Right atrium auricular region (tissue), 2 donors: ENCODE measurements around the gene KCNMB2. TPM values are rescaled to one million over a fixed set of nuclear protein-coding genes. Genes with fewer than 3 reads are reported as not detected.

Source experiments
- DNase-seq: peaks from one replicate; pipeline ENCODE4 v3.0.0-alpha.2; 2019; ENCODE audit warnings: low spot score
- H3K27ac ChIP-seq, 2 donors: fragments of 200-600 bp; sonication (generic); 1 replicate in 1 of 2; 2 replicates in 1 of 2; pipeline ENCODE4 v1.5.1; 2016 to 2019
- H3K27me3 ChIP-seq, 2 donors: fragments of 200-600 bp; sonication (generic); one replicate each; pipeline versions ENCODE4 v1.5.1 to v1.6.0; 2017 to 2019
- H3K36me3 ChIP-seq: fragments of 200-600 bp; sonication (generic); one replicate; pipeline ENCODE4 v1.5.1; 2016
- H3K4me1 ChIP-seq, 2 donors: fragments of 200-600 bp; sonication (generic); one replicate each; pipeline versions ENCODE4 v1.5.1 to v1.6.0; 2017 to 2019
- H3K4me3 ChIP-seq, 2 donors: fragments of 200-600 bp; sonication (generic); 1 replicate in 1 of 2; 2 replicates in 1 of 2; pipeline ENCODE4 v1.5.1; 2017 to 2019; ENCODE audit warnings: mild to moderate bottlenecking in 1 of 2, moderate library complexity in 1 of 2
- H3K9me3 ChIP-seq, 2 donors: fragments of 200-600 bp; sonication (generic); one replicate each; pipeline ENCODE4 v1.5.1; 2019
- CTCF ChIP-seq, 2 donors: fragments of 200-600 bp; sonication (generic); IDR thresholded peaks; one replicate each; pipeline ENCODE4 v1.5.1; 2019; ENCODE audit warnings: antibody characterized with exemption in 2 of 2
- total RNA-seq, 2 donors: library from RNA; depleted of rRNA; stranded (reverse); fragments of >200 nt; gene quantifications; one replicate each; pipeline ENCODE4 v1.1.0, GENCODE V29; 2016

KCNMB2 gene
- total RNA-seq, 2 donors from 2014 or later, result 2.8 to 18.2 TPM

DNA sequence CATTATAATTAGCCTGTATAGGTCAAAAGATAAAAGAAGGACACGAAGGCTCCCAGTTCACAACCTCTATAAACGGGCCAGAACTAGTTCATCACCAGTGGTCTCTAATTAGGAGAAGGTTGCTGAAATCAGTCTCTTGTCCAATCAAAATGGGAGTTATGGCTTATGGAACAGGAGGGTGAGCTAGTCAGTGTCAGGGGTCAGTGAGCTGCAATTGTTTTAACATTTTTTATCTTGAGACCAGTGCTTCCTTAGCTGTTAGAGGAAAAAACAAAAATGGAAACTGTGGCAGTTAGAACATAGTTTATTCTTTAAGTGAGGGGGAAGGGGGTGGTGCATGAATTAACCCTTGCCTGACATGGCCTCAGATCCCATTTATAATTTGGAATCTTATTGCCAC, 141.7 kb downstream of the KCNMB2 start:
- no peaks in the 10 kb centered on the region for H3K9me3 ChIP-seq
- H3K36me3 ChIP-seq, result no peaks in the 10 kb centered on the region
- peaks cover 0 to 17% of the 10 kb centered on the region in 2 donors for H3K4me1 ChIP-seq
- no peak overlapping the region for H3K4me3 ChIP-seq
- DNase-seq, result no peak
- peak overlapping the region in 1 of 2 donors; percentile 41 for H3K27ac ChIP-seq
- TF ChIP-seq CTCF (IDR thresholded peaks at IDR 0.05), result no peak
- H3K27me3 ChIP-seq, result no peaks in the 10 kb centered on the region

GRCh38 chr3:178680037-178680436, 143.8 kb downstream of the KCNMB2 start:
- DNase-seq, result no peak
- no peak for TF ChIP-seq CTCF (IDR thresholded peaks at IDR 0.05)
- Histone ChIP-seq H3K27me3 (no peaks in the 10 kb centered on the region), H3K4me1 (peaks cover 0 to 17% of the 10 kb centered on the region in 2 donors), H3K4me3 (no peak overlapping the region), H3K36me3 (no peaks in the 10 kb centered on the region), H3K9me3 (no peaks in the 10 kb centered on the region), H3K27ac (peak overlapping the region in 1 of 2 donors; percentile 19)

GRCh38 chr3:178680489-178680888, 144.3 kb downstream of the KCNMB2 start:
- no peaks in the 10 kb centered on the region for H3K36me3 ChIP-seq
- no peak for TF ChIP-seq CTCF (IDR thresholded peaks at IDR 0.05)
- peak overlapping the region in 1 of 2 donors; percentile 19 for H3K27ac ChIP-seq
- no peaks in the 10 kb centered on the region for H3K27me3 ChIP-seq
- peaks cover 0 to 16% of the 10 kb centered on the region in 2 donors for H3K4me1 ChIP-seq
- H3K9me3 ChIP-seq, result no peaks in the 10 kb centered on the region
- H3K4me3 ChIP-seq, result no peak overlapping the region
- no peak for DNase-seq

DNA sequence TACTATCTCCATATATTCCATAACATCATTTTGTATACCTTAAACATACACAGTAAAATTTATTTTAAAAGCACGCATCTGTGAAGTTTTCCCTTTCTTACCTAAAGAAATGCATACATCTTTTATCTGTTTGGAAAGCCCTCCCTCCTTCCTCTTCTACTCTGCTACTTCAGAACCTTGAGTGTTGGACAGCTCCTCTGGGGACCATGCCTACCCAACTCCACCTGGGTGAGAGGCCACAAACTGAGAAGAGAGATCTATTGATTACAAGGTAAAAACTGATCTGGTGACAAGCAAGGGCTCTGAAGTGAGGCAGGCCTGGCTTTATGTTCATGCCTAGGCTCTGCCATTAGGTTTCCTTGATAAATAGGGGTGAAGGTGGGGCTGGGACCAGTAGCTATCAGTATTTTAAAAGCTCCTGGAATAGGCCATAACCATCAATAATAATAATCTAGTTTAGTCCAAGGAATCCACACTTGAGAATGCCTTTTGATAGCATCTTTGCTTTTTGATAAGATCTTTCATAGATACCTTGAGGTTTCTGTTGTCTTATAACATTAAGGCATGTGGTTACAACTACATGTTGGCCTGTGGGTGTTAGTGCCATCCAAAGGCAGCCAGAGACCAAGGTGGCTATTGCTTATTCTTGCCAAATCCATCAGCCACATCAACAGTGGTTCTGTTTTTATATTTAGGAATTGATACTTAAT, 148.8 kb downstream of the KCNMB2 start:
- Histone ChIP-seq H3K9me3 (no peaks in the 10 kb centered on the region), H3K4me1 (peaks cover 0 to 4% of the 10 kb centered on the region in 2 donors)
- TF ChIP-seq CTCF (IDR thresholded peaks at IDR 0.05), result no peak

DNA sequence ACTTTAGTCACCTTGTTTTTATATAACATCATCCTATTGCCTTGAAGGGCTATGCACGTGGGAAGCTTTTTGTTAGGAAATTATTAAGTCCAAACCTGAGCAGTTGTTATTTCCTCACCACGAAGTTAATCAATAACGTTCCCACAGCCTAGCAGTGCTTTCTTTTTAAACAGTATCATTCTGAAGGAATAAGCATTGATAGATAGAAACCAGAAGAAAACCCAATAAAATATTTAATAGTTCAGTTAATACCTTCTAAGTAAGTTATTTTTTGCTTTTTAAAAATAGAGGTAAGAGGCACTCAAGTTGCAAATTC, 149.3 kb downstream of the KCNMB2 start:
- Histone ChIP-seq H3K27me3 (no peaks in the 10 kb centered on the region), H3K4me1 (no peaks in the 10 kb centered on the region), H3K27ac (no peak overlapping the region), H3K36me3 (no peaks in the 10 kb centered on the region), H3K4me3 (no peak overlapping the region), H3K9me3 (no peaks in the 10 kb centered on the region)
- no peak for DNase-seq
- no peak for TF ChIP-seq CTCF (IDR thresholded peaks at IDR 0.05)

More for the DNA sequence above, 148.8 kb downstream of the KCNMB2 start:
- no peak for DNase-seq
- Histone ChIP-seq H3K27me3 (no peaks in the 10 kb centered on the region), H3K4me3 (no peak overlapping the region), H3K27ac (no peak overlapping the region), H3K36me3 (no peaks in the 10 kb centered on the region)

- Histone ChIP-seq H3K27ac (no peak overlapping the region), H3K9me3 (no peaks in the 10 kb centered on the region), H3K27me3 (no peaks in the 10 kb centered on the region), H3K4me1 (no peaks in the 10 kb centered on the region), H3K4me3 (no peak overlapping the region), H3K36me3 (no peaks in the 10 kb centered on the region)
- no peak for TF ChIP-seq CTCF (IDR thresholded peaks at IDR 0.05)
- no peak for DNase-seq
Observed at GRCh38 chr3:178686826-178687225, 150.6 kb downstream of the KCNMB2 start.
